Stimulated activated CD4-positive, alpha-beta T cell treated with anti-CD3 and anti-CD28 coated beads, Interleukin-4, amount 100 ng/mL, for 1 hour (primary cell): ENCODE data around the gene EFNA5.
"Not testable (repeated sequence)": the region's sequence is repeated elsewhere in the genome, so short reads cannot be mapped to it uniquely, and the experiment has no call there.

Experiments
- DNase-seq: peaks from one replicate; pipeline ENCODE4 v3.0.0-alpha.2; 2020

Gene EFNA5

GRCh38 chr5:107515521-107516080 is 155.1 kb downstream of the EFNA5 start:
- no peak for DNase-seq

- no peak for DNase-seq
Measured at GRCh38 chr5:107514305-107514704, 156.4 kb downstream of the EFNA5 start.

- no peak for DNase-seq
Measured at GRCh38 chr5:107513337-107514085, 157.2 kb downstream of the EFNA5 start.

- DNase-seq, result no peak
Measured at GRCh38 chr5:107512029-107512428, 158.7 kb downstream of the EFNA5 start.

- no peak for DNase-seq
Measured at GRCh38 chr5:107510125-107510524, 160.6 kb downstream of the EFNA5 start.

- no peak for DNase-seq
Measured at GRCh38 chr5:107508097-107508496, 162.6 kb downstream of the EFNA5 start.

- DNase-seq, result no peak
Measured at GRCh38 chr5:107505763-107506534, 164.8 kb downstream of the EFNA5 start.

GRCh38 chr5:107504424-107504823 is 166.3 kb downstream of the EFNA5 start:
- no peak for DNase-seq

- no peak for DNase-seq
Measured at GRCh38 chr5:107502676-107503060, 168.1 kb downstream of the EFNA5 start.

- DNase-seq, result no peak
Measured at GRCh38 chr5:107501965-107502675, 168.6 kb downstream of the EFNA5 start.

- DNase-seq, result no peak
Measured at GRCh38 chr5:107500840-107501239, 169.9 kb downstream of the EFNA5 start.

- DNase-seq, result no peak
Measured at GRCh38 chr5:107500347-107500746, 170.4 kb downstream of the EFNA5 start.

GRCh38 chr5:107499776-107500175 is 171.0 kb downstream of the EFNA5 start:
- no peak for DNase-seq

GRCh38 chr5:107499237-107499636 is 171.5 kb downstream of the EFNA5 start:
- DNase-seq, result no peak

- DNase-seq, result no peak
Measured at GRCh38 chr5:107496466-107496865, 174.3 kb downstream of the EFNA5 start.

GRCh38 chr5:107494129-107494528 is 176.6 kb downstream of the EFNA5 start:
- not testable (repeated sequence) for DNase-seq

- no peak for DNase-seq
Measured at GRCh38 chr5:107487056-107487542, 183.6 kb downstream of the EFNA5 start.

- peak; percentile 35 for DNase-seq
Measured at GRCh38 chr5:107486489-107486888, 184.2 kb downstream of the EFNA5 start.

GRCh38 chr5:107485184-107485583 is 185.6 kb downstream of the EFNA5 start:
- DNase-seq, result no peak

GRCh38 chr5:107484281-107484680 is 186.5 kb downstream of the EFNA5 start:
- no peak for DNase-seq

GRCh38 chr5:107483231-107484024 is 187.3 kb downstream of the EFNA5 start:
- no peak for DNase-seq

GRCh38 chr5:107478068-107478641 is 192.6 kb downstream of the EFNA5 start:
- DNase-seq, result no peak
